ENCODE results near the gene TBC1D1.

The TBC1D1 gene

DNA sequence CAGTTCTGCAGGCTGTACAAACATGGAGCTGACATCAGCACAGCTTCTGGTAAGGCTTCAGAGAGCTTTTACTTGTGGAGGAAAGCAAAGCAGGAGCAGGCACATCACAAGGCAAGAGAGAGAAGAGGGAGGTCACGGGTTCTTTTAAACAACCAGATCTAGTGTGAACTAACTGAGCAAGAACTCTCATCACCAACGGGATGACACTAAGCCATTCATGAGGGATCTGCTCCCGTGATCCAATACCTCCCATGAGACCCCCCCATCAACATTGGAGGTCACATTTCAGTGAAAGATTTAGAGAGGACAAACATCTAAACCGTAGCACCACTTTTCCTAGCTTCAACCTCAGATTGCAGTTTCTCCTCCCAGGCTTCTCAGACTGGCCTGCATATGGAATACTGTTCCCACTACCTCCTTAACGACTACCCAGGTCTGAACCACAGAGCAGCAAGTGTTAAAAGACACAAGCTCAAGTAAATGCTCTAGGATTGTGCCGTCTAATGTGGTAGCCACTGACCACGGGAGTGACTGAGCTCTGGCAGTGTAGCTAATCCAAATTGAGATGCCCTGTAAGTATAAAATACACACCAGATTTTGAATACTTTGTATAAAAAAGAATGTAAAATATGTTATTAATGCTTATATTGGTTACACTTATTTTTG, 262.0 kb downstream of the TBC1D1 start:
- DNase-seq (ENCODE audit: low spot score), result no peak

DNA sequence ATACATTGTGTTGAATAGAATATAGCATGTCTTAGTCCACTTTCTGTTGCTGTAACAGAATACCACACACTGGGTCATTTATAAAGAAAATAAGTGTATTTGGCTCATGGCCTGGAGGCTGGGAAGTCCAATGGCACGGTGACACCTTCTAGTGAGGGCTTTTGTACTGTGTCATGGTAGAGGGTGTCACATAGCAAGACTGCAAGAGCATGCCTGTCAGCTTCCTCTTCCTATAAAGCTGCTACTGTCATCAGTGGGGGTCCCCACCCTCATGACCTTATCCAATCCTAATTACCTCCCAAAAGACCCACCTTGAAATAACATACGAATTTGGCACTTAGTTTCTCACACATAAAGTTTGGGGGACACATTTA, 262.5 kb downstream of the TBC1D1 start:
- DNase-seq (ENCODE audit: low spot score), result no peak

DNA sequence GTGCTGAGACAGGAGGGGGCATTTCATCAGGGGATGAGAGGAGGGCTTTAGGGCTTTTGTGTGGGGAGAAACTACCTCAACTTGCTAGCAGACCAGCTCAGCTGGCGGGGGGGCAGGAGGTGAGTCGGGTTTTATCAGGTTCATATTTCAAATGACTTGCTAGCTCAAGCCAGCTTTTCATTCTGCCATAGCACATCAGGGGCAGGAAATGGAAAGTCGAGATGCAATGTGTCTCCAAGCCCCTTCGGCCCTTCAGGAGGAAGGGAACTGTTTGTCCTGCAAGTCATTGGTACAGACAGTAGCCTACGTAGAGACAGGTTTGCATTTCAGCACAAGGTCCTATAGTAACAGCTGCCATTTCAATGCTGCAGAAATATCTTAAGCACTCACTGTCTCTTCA, 263.4 kb downstream of the TBC1D1 start:
- DNase-seq (ENCODE audit: low spot score), result no peak

DNA sequence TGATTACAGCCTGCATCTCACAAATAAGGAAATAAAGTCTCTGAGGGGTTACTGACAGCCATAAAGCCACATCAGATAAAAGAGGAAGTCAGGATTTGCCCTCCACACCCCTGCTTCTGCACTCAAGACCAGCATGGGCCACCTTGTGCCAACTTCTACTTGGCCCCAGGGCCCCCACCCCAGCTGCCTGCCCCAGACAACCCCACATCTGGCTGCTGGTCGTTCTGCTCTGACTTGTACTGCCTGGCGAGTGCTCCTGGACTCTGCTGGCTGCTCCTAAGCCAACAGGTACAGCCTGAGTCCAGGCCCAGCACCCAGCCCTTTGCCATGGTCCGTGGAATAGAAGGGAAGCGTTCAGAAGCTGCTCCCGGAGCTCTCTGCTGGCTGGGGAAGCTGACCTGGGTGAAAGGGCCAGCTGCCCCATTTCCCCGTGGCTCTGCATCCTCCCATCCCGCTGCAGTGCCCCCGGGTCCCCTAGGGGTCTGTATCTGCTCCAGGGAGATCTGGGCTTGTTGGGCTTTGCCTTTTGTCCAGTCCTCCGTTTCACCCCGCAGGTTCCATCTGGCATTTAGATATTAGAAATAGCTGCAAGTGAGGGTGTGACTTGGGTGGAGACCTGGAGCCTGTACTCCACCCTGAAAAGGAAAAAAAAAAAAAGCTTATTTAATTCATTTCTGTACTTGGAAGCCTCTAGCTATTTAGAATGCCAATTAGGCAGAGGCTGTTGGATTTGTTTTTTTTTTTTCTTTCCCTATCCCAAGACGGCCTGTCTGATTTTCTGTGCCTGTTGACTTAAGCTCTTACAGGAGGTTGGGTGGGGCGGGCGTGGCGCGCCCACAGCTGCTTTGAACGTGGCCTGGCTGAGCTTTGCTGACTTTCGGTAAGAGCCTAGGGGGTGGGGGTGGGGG, 264.1 kb downstream of the TBC1D1 start:
- DNase-seq (ENCODE audit: low spot score), result no peak

GRCh38 chr4:38155589-38156294, 264.9 kb downstream of the TBC1D1 start:
- no peak for DNase-seq (ENCODE audit: low spot score)

DNA sequence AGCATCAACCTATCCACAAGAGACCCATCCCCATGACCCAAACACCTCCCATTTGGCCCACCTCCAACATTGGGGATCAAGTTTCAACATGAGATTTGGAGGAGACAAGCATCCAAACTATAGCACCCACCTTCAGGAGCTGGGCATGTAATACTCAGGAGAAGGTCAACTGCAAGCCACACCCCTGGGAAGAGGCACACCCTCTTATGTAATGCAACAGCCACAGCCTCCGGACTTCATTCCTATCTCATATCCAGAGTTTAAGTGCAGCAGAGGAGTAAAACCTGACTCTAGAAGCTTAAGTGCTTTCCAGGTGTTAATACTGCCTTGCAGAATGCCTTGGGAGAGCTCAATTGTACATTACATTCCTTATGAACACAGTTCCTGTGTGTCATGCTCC, 266.7 kb downstream of the TBC1D1 start:
- peak; percentile 40 for DNase-seq (ENCODE audit: low spot score)

DNA sequence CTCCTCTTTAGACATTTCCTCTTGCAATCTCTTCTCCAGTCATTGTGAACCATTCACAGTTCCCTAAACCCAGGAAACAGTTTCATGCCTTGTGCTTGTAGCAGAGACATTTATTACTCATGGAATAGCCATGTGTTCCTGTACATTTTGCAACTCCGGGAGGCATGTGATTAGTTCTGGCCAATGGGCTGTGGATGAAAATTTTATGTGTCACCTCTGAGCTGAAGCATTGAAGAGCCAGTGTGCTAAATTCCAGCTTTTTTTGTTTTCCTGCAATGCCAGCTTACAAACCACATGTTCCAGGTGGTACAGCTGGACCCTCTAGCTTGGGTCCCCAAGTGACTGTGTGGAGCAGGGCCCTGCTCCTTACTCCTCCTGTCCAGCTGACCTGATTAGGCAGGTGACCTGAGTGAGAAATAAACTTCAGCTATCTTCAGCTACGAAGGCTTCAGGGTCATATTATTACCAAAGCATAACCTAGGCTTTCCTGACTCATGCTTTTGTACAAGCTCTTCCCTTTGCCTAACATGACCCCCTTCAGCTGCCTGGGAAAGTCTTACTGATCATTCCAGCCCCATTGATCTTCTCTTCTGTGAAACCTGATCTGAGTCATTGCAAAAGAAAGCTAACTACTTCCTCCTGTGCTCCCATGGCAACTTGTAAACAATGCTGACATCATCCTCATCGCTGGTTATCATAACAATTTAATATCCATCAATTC, 269.8 kb downstream of the TBC1D1 start:
- peak; percentile 38 for DNase-seq (ENCODE audit: low spot score)

- DNase-seq (ENCODE audit: low spot score), result no peak
These were observed 270.6 kb downstream of the TBC1D1 start for GRCh38 chr4:38161208-38162113.

DNA sequence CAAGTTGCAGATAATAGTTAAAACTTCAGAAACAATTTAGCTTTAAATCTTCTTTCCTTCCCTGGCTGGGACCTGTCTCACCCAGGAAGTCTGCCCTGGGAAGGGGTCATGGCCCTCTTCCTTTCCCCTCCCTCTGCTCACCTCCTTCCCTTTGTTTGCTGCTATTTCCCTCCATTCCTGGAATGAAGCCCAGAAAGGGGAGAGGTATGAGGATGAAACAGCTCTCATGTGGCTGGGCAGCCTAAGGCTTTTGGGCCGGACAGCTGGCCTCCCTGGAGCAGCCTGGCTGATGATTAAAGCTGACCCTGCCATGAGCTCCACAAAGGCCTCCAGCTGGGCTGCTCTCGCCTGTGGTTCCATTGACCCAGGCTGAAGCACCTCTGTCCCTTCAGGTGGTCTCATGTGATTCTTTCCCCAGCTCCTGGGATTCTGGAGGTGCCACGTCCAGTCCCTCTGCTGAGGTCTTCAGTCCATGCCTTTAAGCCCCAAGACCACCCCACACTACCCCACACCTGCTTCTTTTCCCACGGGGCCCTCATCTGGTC, 271.4 kb downstream of the TBC1D1 start:
- DNase-seq (ENCODE audit: low spot score), result no peak

DNA sequence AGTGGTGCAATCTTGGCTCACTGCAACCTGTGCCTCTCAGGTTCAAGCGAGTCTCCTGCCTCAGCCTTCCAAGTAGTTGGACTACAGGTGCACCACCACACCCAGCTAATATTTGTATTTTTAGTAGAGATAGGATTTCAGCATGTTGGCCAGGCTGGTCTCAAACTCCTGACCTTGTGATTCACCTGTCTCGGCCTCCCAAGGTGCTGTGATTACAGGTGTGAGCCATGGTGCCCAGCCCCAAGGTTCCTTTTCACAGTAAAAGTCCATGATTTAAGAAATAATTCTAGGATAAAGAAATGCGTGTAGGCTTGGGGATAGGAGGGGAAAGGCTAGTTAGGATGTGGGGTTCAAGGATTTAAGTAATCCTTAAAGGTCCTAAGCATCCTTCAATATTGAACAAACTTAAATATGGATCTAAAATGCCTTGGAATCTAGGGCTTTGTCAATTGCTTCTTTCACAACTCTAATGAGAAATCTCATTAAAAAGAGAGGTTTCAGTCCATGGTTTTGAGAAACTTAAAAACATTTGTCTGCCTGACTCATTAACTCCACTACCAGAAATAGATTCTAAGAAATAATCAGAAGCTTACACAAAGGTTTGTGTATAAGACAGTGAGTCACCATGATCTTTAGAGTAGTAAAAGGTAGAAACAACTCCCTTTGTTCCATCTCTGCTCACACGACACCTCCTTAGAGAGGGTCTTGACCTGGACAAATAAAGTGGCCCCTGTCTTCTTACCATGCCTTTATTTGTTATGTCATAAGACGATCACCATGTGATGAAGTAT, 272.5 kb downstream of the TBC1D1 start:
- no peak for DNase-seq (ENCODE audit: low spot score)

GRCh38 chr4:38164346-38164745, 273.5 kb downstream of the TBC1D1 start:
- DNase-seq (ENCODE audit: low spot score), result no peak

- no peak for DNase-seq (ENCODE audit: low spot score)
These were observed 275.2 kb downstream of the TBC1D1 start for GRCh38 chr4:38166082-38166481.

DNA sequence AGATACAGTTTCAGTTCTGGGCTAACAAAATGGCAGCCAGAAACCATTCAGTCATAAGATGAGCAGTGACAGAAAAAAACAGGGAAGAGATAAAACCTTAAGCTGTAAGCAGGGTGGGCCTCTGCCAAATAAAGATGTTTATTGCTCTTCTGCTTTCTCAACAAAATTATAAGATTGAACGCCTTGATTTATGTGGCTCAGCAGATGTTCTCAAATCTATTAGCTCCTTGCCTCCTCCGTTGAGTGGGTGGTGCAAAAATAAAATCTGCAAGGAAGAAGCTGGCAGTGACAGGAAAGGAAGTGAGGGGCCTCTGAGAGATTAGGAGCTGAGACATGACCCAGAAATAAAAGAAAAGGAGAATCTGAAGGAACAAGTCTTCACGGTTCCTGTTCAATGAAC, 275.9 kb downstream of the TBC1D1 start:
- DNase-seq (ENCODE audit: low spot score), result no peak

- DNase-seq (ENCODE audit: low spot score), result no peak
These were observed 277.1 kb downstream of the TBC1D1 start for GRCh38 chr4:38167973-38168372.

DNA sequence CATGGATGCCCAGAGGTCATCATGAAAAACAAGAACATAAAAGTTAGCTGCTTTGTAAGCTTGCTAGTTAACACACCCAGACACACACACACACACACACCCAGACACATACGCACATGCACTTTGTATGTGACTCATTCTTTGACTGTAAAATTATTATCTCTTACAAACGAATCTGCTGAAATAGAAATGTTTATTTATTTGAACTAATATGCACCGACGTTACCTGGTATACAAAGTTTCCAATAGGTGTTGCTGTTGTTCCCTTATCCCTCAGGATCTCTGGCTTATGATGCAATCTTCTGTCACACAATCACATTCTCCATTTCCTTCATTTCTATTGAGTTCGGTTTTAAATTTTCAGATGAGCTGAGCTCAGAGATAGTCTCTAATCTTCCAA, 278.6 kb downstream of the TBC1D1 start:
- no peak for DNase-seq (ENCODE audit: low spot score)

DNA sequence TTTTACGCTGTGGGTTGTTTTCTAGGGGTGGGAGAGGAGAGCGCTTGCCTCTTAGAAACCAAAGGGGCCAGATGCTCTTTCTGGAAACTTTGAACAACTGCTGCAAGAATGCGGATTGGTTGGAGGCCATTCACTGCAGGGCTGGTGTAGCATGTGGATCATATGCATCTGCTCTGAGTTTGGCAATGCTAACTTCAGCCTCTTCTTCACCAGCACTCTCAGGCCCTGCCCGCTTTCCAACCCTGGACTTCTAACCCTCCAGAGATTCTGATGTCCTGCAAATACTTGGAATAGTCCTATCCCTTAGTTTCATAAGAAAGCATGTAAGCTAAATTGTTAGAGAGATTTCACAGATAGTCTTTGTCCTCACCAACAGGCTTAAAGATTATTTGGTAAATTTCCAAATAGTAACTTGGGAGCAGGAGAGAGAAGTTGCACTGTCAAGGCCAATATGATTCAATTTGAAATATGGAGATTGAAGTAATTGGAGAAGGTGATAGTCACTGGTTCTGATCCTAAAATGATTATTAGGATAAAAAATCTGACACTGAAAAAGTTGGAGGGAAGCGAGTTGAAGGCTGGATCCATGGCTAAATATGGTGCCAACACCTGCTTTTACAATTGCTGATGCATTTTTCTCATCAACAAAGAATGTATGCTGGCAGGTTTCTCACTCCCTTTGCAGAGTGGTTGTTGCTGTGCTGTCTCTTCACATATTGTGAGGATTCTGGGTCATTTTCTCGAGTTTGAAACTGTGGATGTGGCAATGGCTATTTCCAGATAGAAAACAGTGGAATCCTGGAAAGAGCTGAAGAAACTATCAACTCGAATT, 279.7 kb downstream of the TBC1D1 start:
- no peak for DNase-seq (ENCODE audit: low spot score)

GRCh38 chr4:38172078-38172477, 281.2 kb downstream of the TBC1D1 start:
- no peak for DNase-seq (ENCODE audit: low spot score)

DNA sequence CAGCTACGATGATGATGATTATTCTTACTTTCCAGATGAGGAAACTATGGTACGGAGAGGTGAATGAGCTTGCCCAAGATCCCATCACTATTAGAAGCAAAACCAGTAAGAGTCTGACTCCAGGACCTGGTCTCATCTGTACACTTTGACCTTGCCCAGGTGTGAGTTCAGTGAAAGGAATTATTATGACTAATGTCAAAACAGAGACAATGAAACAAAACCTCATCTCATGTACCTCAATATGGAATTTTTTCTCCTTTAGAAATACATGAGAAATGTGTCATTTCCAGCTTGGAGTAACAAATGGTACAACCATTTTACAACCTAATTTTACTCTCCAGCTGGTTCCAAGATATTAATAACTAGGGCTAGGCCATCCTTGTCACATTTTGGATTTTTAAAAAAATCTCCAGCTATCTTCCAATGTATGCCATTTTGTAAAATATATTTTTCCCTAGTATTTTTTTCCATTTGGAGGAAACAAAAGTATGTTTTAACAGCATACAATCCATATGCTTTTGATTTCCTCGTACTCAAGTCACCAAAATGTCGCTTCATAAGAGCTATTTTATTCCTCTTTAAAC, 283.1 kb downstream of the TBC1D1 start:
- DNase-seq (ENCODE audit: low spot score), result no peak

DNA sequence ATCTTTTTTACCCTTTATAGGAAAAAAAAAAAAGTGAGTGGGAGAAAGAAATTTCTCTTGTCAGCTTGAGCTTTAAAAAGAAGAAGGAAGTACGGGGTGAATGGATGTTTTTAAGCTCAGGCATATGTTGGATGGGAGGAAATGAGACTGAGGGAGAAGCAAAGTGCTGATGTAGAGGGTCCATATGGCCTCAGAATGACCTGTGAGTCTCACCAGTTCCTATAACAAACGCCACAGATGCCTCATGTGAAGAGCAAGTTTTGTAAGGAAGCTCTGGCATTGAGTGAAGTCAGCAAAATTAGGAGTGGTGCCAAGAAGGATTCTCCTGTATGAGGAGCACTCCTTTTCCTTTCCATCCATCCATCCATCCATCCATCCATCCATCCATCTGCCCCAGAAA, 283.9 kb downstream of the TBC1D1 start:
- no peak for DNase-seq (ENCODE audit: low spot score)
